Activated CD8-positive, alpha-beta T cell treated with anti-CD3 and anti-CD28 coated beads, Interleukin-2, amount 10 ng/mL, durations not matched to agents 7 days and 5 days (primary cell): ENCODE measurements around the gene NATD1. TPM values are rescaled to one million over a fixed set of nuclear protein-coding genes. Genes with fewer than 3 reads are reported as not detected.

Experiments
- ATAC-seq: fragments of 150-1000 bp; cut with Tn5 transposase; one replicate; pipeline ENCODE4 v1.10.0; 2021; ENCODE audit warnings: moderate library complexity
- CTCF ChIA-PET: fragments of 350-600 bp; sonication (Branson Sonifier 250); formaldehyde crosslinking; loops from one replicate; lab custom pipeline; 2021; ENCODE audit warnings: antibody characterized with exemption; lab: Charles Lee
- POLR2A ChIA-PET: fragments of 350-600 bp; sonication (Branson Sonifier 250); formaldehyde crosslinking; loops from one replicate; lab custom pipeline; 2021; ENCODE audit warnings: antibody characterized with exemption; lab: Charles Lee
- DNase-seq: peaks from one replicate; pipeline ENCODE4 v3.0.0-alpha.2; 2020
- H3K27ac Mint-ChIP-seq: one replicate; pipeline ENCODE4 v1.8.0; 2021; ENCODE audit warnings: mild to moderate bottlenecking, mixed read lengths
- H3K27me3 Mint-ChIP-seq: one replicate; pipeline ENCODE4 v1.8.0; 2021; ENCODE audit warnings: low read depth, mixed read lengths
- H3K36me3 Mint-ChIP-seq: one replicate; pipeline ENCODE4 v1.8.0; 2021; ENCODE audit warnings: low read depth, mixed read lengths
- H3K4me1 Mint-ChIP-seq: one replicate; pipeline ENCODE4 v1.8.0; 2021; ENCODE audit warnings: low read depth, mixed read lengths
- H3K4me3 Mint-ChIP-seq: one replicate; pipeline ENCODE4 v1.8.0; 2021; ENCODE audit warnings: mild to moderate bottlenecking, mixed read lengths
- H3K9me3 Mint-ChIP-seq: one replicate; pipeline ENCODE4 v1.8.0; 2022; ENCODE audit warnings: mixed read lengths; ENCODE audit not compliant: insufficient read depth
- total RNA-seq, 2 experiments: library from RNA; stranded (reverse); gene quantifications; one replicate each; pipeline ENCODE4 v1.2.3, GENCODE V29; 2021

NATD1 gene
- total RNA-seq, 2 experiments from 2014 or later = 1.1 to 1.3 TPM

GRCh38 chr17:21271454-21272183 is 18.4 kb upstream of the NATD1 start:
- no peak for DNase-seq
- no peaks in the 10 kb centered on the region for H3K9me3 Mint-ChIP-seq
- no peak overlapping the region for H3K4me3 Mint-ChIP-seq
- H3K4me1 Mint-ChIP-seq = peaks cover 36% of the 10 kb centered on the region
- POLR2A ChIA-PET = no interaction called here
- CTCF ChIA-PET = no interaction called here
- H3K27ac Mint-ChIP-seq = no peak overlapping the region
- ATAC-seq = no peak
- H3K36me3 Mint-ChIP-seq = no peaks in the 10 kb centered on the region
- no peaks in the 10 kb centered on the region for H3K27me3 Mint-ChIP-seq

DNA sequence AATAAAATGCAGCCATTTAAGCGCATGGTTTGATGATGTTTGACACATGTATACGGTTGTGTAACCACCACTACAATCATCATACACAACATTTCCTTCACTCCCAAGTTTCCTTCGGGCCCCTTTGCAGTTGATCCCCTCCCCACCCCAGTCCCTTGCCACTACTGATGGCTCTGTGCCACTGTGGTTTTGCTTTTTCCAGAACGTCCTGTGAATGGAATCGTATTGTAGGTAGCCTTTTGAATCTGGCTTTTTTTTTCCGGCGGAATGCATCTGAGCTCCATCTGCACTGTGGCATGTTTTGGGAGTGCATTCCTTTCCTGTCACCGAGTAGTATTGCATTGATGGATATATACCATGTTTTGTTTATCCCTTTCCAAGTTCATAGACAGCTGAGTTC is 16.2 kb upstream of the NATD1 start:
- Mint-ChIP-seq H3K27me3 (no peaks in the 10 kb centered on the region), H3K4me1 (peaks cover 26% of the 10 kb centered on the region), H3K9me3 (no peaks in the 10 kb centered on the region), H3K4me3 (no peak overlapping the region), H3K27ac (peak overlapping the region; percentile 86), H3K36me3 (no peaks in the 10 kb centered on the region)
- DNase-seq = no peak
- ChIA-PET CTCF (interaction anchor here (1.5 kb wide), 1 partner anchor 11 kb away, joined by 12 read pairs; no protein-coding TSS in a partner anchor), POLR2A (interaction anchor here (1.0 kb wide), 1 partner anchor 55 kb away, joined by 3 read pairs; the partner anchor contains the start of gene TMEM11)
- no peak for ATAC-seq

DNA sequence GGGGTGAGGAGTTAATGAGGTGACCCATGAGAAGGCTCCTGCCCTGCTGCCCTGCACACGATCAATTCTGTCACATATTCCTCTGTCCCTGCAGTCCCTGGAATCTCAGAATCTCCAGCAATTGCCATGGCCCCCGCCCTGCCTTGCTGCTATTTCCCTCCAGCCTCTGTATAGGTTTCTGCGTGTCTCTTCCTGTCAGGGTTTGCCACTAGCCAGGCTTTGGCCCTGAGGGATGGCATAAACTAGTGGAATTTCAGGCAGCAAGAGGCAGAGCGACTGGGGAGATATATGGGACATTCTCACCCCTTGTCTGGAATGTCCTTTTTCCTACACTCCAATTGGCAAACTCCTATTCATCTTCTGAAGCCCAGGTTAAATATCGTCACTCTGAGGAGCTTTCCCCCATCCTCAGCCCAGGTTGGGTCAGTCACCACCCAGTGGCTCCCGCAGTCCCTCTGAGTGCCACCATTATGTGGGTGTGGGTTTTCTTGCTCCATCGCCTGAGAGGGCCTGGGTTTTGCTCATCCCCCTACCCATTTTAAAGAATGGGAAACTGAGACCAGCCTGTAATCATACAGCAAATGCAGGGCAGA is 15.5 kb upstream of the NATD1 start:
- no peak overlapping the region for H3K4me3 Mint-ChIP-seq
- peak overlapping the region; percentile 86 for H3K27ac Mint-ChIP-seq
- no peaks in the 10 kb centered on the region for H3K27me3 Mint-ChIP-seq
- POLR2A ChIA-PET = interaction anchor here (1.3 kb wide), 1 partner anchor 7 kb away, joined by 4 read pairs; no protein-coding TSS in a partner anchor
- no peak for DNase-seq
- H3K9me3 Mint-ChIP-seq = no peaks in the 10 kb centered on the region
- peaks cover 26% of the 10 kb centered on the region for H3K4me1 Mint-ChIP-seq
- no peak for ATAC-seq
- CTCF ChIA-PET = interaction anchor here (0.9 to 1.5 kb wide), 7 partner anchors 9 to 244 kb away, joined by 3 to 12 read pairs (median 4); no protein-coding TSS in a partner anchor
- no peaks in the 10 kb centered on the region for H3K36me3 Mint-ChIP-seq

- Mint-ChIP-seq H3K4me1 (peaks cover 17% of the 10 kb centered on the region), H3K9me3 (no peaks in the 10 kb centered on the region), H3K36me3 (no peaks in the 10 kb centered on the region), H3K27ac (no peak overlapping the region), H3K27me3 (no peaks in the 10 kb centered on the region), H3K4me3 (no peak overlapping the region)
- CTCF ChIA-PET = interaction anchor here (0.6 to 3.1 kb wide), 2 partner anchors 16 to 139 kb away, joined by 3 to 10 read pairs; no protein-coding TSS in a partner anchor
- POLR2A ChIA-PET = no interaction called here
- ATAC-seq = no peak
- no peak for DNase-seq
These were observed 10.2 kb upstream of the NATD1 start for GRCh38 chr17:21263376-21263775.

DNA sequence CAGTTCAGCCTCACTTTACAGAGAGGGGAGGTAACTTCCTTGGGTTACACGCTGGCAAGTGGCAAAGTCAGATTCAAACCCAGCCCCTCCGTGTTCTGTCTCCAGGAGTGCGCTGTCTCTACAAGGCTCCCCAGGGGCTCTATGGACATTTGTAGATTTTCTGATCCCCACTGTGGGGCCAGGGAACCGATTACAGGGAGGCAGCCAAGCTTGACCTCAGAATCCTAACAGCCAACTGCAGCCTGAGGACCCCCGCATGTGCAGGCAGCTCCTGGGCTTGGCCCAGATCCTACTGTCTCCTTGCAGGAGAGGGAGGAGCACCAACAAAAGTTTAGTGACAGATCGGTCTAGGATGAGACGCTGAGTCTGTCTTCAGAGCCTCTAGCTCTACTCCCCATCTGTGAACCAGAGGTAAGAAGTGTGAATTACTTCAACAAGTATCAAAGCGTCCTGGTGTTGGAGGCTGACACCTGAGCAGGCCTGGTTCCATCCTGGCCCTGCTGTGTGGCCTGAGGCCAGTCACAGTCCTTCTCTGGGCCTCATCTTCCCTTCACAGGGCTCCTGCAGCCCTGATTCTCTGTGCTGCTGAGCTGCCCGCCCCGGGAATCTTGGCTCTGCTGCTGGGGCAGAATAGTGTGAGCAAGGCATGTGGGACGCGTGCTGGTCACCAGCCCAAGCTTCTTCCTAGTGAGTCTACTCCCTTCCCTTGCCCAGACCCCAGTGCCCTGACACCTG is 9.2 kb upstream of the NATD1 start:
- peaks cover 8% of the 10 kb centered on the region for H3K4me1 Mint-ChIP-seq
- DNase-seq (no peak), ATAC-seq (no peak)
- H3K36me3 Mint-ChIP-seq = no peaks in the 10 kb centered on the region
- H3K27me3 Mint-ChIP-seq = no peaks in the 10 kb centered on the region
- no peaks in the 10 kb centered on the region for H3K9me3 Mint-ChIP-seq
- CTCF ChIA-PET = interaction anchor here (3.1 kb wide), 1 partner anchor 17 kb away, joined by 10 read pairs; no protein-coding TSS in a partner anchor
- POLR2A ChIA-PET = no interaction called here
- no peak overlapping the region for H3K4me3 Mint-ChIP-seq
- H3K27ac Mint-ChIP-seq = no peak overlapping the region

- POLR2A ChIA-PET = no interaction called here
- no peak overlapping the region for H3K27ac Mint-ChIP-seq
- H3K9me3 Mint-ChIP-seq = no peaks in the 10 kb centered on the region
- no peak for DNase-seq
- no peaks in the 10 kb centered on the region for H3K36me3 Mint-ChIP-seq
- no peak overlapping the region for H3K4me3 Mint-ChIP-seq
- CTCF ChIA-PET = interaction anchor here (0.9 kb wide), 1 partner anchor 10 kb away, joined by 3 read pairs; no protein-coding TSS in a partner anchor
- ATAC-seq = no peak
- H3K27me3 Mint-ChIP-seq = peaks cover 3% of the 10 kb centered on the region
- peaks cover 10% of the 10 kb centered on the region for H3K4me1 Mint-ChIP-seq
These were observed 5.4 kb upstream of the NATD1 start for GRCh38 chr17:21258593-21258992.

- H3K27ac Mint-ChIP-seq = no peak overlapping the region
- H3K4me3 Mint-ChIP-seq = peak overlapping the region; percentile 78
- ChIA-PET POLR2A (interaction anchor here (1.4 to 1.9 kb wide), 2 partner anchors 34 to 41 kb away, joined by 3 to 8 read pairs; no protein-coding TSS in a partner anchor), CTCF (interaction anchor here (1.4 to 1.6 kb wide), 2 partner anchors 134 to 210 kb away, joined by 4 to 5 read pairs; no protein-coding TSS in a partner anchor)
- ATAC-seq = peak; percentile 19
- DNase-seq = no peak
- peaks cover 8% of the 10 kb centered on the region for H3K27me3 Mint-ChIP-seq
- no peaks in the 10 kb centered on the region for H3K9me3 Mint-ChIP-seq
- H3K36me3 Mint-ChIP-seq = no peaks in the 10 kb centered on the region
- peaks cover 16% of the 10 kb centered on the region for H3K4me1 Mint-ChIP-seq
These were observed 634 bp upstream of the NATD1 start for GRCh38 chr17:21253646-21254441.

GRCh38 chr17:21252289-21252795 is 868 bp downstream of the NATD1 start:
- H3K9me3 Mint-ChIP-seq = no peaks in the 10 kb centered on the region
- peaks cover 8% of the 10 kb centered on the region for H3K27me3 Mint-ChIP-seq
- peak overlapping the region; percentile 64 for H3K4me3 Mint-ChIP-seq
- POLR2A ChIA-PET = interaction anchor here (1.1 to 1.9 kb wide), 2 partner anchors 24 to 36 kb away, joined by 4 to 8 read pairs; no protein-coding TSS in a partner anchor
- no peaks in the 10 kb centered on the region for H3K36me3 Mint-ChIP-seq
- DNase-seq (no peak), ATAC-seq (no peak)
- H3K4me1 Mint-ChIP-seq = peaks cover 12% of the 10 kb centered on the region
- H3K27ac Mint-ChIP-seq = no peak overlapping the region
- CTCF ChIA-PET = interaction anchor here (0.9 to 1.6 kb wide), 3 partner anchors 13 to 209 kb away, joined by 4 to 5 read pairs (median 4); no protein-coding TSS in a partner anchor

DNA sequence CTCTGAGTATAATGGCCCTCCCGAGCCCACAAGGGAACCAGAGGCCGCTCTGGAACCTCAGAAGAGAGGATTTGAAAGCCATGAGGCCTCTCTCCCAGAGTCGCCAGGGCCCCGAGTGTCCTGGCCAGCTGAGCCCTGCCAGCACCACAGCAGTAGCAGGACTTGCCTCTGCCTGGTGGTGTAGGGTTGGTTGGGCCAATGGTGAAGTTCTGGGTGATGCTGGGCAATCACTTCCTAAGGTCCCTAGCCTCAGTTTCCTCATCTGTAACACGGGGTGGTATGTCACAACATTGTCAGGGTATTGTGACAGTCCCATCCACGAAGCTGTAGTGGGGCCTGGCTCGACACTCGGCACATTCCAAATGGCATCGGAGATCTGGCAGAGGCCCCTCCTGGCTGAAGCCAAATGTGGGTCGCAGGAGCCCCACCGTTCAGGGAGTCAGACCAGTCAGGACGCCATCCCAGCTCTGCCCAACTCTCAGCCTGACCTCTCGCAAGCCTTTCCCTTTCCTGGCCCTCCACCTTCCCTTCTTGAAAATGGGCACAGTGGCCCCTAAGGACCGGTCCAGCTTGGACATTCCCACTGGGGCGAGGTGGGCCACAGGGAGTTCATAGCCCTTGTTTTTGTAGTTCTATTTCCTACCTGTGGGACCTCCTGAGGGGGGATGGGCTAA is 1.7 kb downstream of the NATD1 start:
- no peak for DNase-seq
- Mint-ChIP-seq H3K27ac (no peak overlapping the region), H3K36me3 (no peaks in the 10 kb centered on the region), H3K27me3 (peaks cover 8% of the 10 kb centered on the region), H3K9me3 (no peaks in the 10 kb centered on the region), H3K4me1 (peaks cover 12% of the 10 kb centered on the region), H3K4me3 (no peak overlapping the region)
- POLR2A ChIA-PET = no interaction called here
- no peak for ATAC-seq
- CTCF ChIA-PET = interaction anchor here (3.4 kb wide), 1 partner anchor 28 kb away, joined by 12 read pairs; no protein-coding TSS in a partner anchor

DNA sequence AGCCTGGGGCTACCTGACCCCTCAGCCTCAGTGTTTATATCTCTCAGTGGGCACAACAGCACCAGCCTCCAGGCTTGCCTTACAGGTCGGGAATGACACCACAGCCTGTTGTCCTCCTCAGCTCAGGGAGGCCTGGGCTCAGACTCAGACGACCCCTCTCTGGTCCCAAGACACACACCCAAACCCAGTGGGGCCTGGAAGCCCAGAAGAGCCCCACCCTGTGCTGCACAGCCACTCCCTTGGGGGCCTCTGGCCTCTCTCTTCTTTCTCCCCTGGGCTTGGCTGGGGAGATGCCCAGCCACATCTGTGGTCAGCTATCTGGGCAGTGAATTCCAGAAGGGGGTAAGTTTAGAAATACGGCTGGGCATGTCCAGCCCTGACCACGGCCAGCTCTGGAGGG is 2.4 kb downstream of the NATD1 start:
- ATAC-seq (no peak), DNase-seq (no peak)
- H3K9me3 Mint-ChIP-seq = no peaks in the 10 kb centered on the region
- H3K4me3 Mint-ChIP-seq = no peak overlapping the region
- ChIA-PET POLR2A (no interaction called here), CTCF (interaction anchor here (3.4 kb wide), 1 partner anchor 29 kb away, joined by 12 read pairs; no protein-coding TSS in a partner anchor)
- peaks cover 8% of the 10 kb centered on the region for H3K27me3 Mint-ChIP-seq
- no peak overlapping the region for H3K27ac Mint-ChIP-seq
- no peaks in the 10 kb centered on the region for H3K36me3 Mint-ChIP-seq
- H3K4me1 Mint-ChIP-seq = peaks cover 12% of the 10 kb centered on the region
